SK-N-MC (cell line): Measurements from ENCODE around the gene ITPA.
A peak's percentile ranks its signal among the peaks of the same experiment; 100 is the strongest.

Experiments used
- EZH2 ChIP-seq: fragments of 200-600 bp; sonication (generic); IDR thresholded peaks from one replicate; pipeline ENCODE4 v1.6.1; 2017; ENCODE audit warnings: antibody characterized with exemption
- FOXP2 ChIP-seq: optimal IDR thresholded peaks from 2 replicates; pipeline ENCODE3; 2011; ENCODE audit warnings: mild to moderate bottlenecking, moderate library complexity; ENCODE audit not compliant: insufficient read depth; ENCODE audit errors: extremely low read length, control extremely low read depth
- POLR2AphosphoS5 ChIP-seq: IDR thresholded peaks from 2 replicates; pipeline ENCODE4 v1.6.1; 2012; ENCODE audit warnings: mild to moderate bottlenecking, low read depth, low read length, borderline replicate concordance

GRCh38 chr20:3204124-3204794 is 5.0 kb upstream of the ITPA start, which contains the start of gene DDRGK1:
- TF ChIP-seq POLR2AphosphoS5, result peak; percentile 97
- no peak for TF ChIP-seq EZH2
- no peak for TF ChIP-seq FOXP2
